KOPT-K1 (cell line): Measurements from ENCODE around the gene HBA1.
"Not testable (repeated sequence)": the region's sequence is repeated elsewhere in the genome, so short reads cannot be mapped to it uniquely, and the experiment has no call there.

Experiments used
- H3K27ac ChIP-seq: fragments of 200-600 bp; sonication (generic); 2 replicates; pipeline ENCODE4 v1.5.1; 2016; ENCODE audit warnings: antibody characterized with exemption, mild to moderate bottlenecking, low read depth, low read length; ENCODE audit not compliant: poor library complexity, severe bottlenecking
- H3K36me3 ChIP-seq: fragments of 200-600 bp; sonication (generic); 2 replicates; pipeline ENCODE4 v1.5.1; 2017; ENCODE audit warnings: antibody characterized with exemption, mild to moderate bottlenecking, low read length, moderate library complexity; ENCODE audit not compliant: insufficient read depth
- H3K9me3 ChIP-seq: fragments of 200-600 bp; sonication (generic); 2 replicates; pipeline ENCODE4 v1.5.1; 2017; ENCODE audit warnings: antibody characterized with exemption, low read length, mild to moderate bottlenecking; ENCODE audit not compliant: insufficient read depth, poor library complexity, severe bottlenecking

Gene HBA1

DNA sequence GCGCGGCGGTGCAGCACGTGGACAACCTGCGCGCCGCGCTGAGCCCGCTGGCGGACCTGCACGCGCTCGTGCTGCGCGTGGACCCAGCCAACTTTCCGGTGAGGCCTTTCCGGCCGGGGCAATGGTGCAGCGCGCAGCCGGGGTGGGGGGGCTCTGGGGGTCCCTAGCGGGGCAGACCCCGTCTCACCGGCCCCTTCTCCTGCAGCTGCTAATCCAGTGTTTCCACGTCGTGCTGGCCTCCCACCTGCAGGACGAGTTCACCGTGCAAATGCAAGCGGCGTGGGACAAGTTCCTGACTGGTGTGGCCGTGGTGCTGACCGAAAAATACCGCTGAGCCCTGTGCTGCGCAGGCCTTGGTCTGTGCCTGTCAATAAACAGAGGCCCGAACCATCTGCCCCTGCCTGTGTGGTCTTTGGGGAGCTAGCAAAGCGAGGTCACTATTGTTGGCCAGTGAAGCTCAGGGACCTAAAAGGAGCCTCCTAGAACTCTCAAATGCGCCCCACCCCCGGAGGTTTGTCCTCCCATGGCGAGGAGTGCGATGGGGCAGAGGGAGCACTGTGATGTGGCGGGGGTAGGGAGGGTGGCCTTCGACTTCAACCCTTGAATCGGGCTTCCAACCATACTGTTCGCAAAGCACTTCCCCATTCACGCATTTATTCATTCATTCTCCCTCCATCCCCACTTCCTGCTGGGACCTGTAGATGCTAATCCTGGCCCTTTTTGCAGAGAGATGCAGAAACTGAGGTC, 9.9 kb upstream of the HBA1 start:
- no peak overlapping the region for H3K27ac ChIP-seq
- no peaks in the 10 kb centered on the region for H3K9me3 ChIP-seq

DNA sequence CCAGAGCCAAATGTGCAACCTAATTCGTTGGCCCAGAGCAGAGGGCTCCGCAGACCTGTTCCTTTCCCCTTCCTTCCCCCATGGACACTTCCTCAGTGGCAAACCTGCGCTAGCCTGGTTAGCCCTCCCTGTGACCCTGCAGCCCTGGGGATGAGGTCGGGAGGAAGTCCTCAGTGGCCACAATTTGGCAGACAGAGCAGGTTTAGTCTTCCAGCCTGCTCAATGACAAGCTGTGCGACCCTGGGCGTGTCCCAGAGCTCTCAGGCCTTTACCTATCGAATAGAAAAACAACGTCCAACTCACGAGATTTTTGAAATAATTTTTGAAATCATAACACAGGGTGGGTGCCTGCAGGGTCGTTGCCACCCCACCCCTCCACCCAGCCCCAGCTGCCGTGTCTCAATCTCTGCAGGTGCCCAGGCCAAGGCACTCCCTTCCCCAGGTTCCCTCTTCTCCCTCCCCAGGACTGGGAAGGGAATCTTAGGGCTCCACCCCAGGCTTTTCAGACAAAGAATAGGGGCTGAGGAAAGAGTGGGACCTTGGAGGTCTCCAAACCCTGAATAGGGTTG, 9.3 kb upstream of the HBA1 start:
- Histone ChIP-seq H3K27ac (no peak overlapping the region), H3K9me3 (no peaks in the 10 kb centered on the region), H3K36me3 (no peaks in the 10 kb centered on the region)

More for the DNA sequence above, 9.9 kb upstream of the HBA1 start:
- no peaks in the 10 kb centered on the region for H3K36me3 ChIP-seq

DNA sequence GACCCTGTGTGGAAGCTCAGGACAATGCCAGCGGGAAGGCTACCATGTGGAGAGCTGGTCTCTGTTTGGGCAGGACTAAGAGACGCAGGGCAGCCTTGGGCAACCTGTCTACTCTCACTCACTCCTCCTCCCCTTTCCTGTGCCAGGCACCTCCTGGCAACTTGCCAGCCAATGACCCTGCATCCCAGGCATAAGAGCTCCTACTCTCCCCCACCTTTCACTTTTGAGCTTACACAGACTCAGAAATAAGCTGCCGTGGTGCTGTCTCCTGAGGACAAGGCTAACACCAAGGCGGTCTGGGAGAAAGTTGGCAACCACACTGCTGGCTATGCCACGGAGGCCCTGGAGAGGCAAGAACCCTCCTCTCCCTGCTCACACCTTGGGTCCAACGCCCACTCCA, 8.1 kb upstream of the HBA1 start:
- no peaks in the 10 kb centered on the region for H3K36me3 ChIP-seq

DNA sequence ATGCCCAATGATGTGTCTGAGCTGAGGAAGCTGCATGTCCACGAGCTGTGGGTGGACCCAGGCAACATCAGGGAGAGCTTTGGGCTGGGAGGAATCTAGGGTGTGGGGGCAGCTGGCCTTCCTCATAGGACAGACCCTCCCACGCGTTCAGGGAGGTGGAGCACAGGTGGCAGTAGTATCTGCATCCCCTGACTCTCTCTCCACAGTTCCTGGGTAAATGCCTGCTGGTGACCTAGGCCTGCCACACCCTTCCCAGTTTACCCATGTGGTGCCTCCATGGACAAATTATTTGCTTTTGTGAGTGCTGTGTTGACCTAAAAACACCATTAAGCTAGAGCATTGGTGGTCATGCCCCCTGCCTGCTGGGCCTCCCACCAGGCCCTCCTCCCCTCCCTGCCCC, 7.5 kb upstream of the HBA1 start:
- Histone ChIP-seq H3K36me3 (no peaks in the 10 kb centered on the region), H3K9me3 (no peaks in the 10 kb centered on the region), H3K27ac (no peak overlapping the region)

More for the DNA sequence above, 8.1 kb upstream of the HBA1 start:
- Histone ChIP-seq H3K9me3 (no peaks in the 10 kb centered on the region), H3K27ac (no peak overlapping the region)

DNA sequence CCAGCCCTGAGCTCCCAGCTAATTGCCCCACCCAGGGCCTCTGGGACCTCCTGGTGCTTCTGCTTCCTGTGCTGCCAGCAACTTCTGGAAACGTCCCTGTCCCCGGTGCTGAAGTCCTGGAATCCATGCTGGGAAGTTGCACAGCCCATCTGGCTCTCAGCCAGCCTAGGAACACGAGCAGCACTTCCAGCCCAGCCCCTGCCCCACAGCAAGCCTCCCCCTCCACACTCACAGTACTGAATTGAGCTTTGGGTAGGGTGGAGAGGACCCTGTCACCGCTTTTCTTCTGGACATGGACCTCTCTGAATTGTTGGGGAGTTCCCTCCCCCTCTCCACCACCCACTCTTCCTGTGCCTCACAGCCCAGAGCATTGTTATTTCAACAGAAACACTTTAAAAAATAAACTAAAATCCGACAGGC, 6.4 kb upstream of the HBA1 start:
- H3K36me3 ChIP-seq, H3K27ac ChIP-seq, H3K9me3 ChIP-seq: not testable (repeated sequence)

DNA sequence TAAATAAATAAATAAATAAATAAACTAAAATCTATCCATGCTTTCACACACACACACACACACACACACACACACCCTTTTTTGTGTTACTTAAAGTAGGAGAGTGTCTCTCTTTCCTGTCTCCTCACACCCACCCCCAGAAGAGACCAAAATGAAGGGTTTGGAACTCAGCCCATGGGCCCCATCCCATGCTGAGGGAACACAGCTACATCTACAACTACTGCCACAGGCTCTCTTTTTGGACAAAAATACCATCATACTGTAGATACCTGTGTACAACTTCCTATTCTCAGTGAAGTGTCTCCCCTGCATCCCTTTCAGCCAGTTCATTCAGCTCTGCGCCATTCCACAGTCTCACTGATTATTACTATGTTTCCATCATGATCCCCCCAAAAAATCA, 5.7 kb upstream of the HBA1 start:
- Histone ChIP-seq H3K9me3 (no peaks in the 10 kb centered on the region), H3K36me3 (no peaks in the 10 kb centered on the region), H3K27ac (no peak overlapping the region)

DNA sequence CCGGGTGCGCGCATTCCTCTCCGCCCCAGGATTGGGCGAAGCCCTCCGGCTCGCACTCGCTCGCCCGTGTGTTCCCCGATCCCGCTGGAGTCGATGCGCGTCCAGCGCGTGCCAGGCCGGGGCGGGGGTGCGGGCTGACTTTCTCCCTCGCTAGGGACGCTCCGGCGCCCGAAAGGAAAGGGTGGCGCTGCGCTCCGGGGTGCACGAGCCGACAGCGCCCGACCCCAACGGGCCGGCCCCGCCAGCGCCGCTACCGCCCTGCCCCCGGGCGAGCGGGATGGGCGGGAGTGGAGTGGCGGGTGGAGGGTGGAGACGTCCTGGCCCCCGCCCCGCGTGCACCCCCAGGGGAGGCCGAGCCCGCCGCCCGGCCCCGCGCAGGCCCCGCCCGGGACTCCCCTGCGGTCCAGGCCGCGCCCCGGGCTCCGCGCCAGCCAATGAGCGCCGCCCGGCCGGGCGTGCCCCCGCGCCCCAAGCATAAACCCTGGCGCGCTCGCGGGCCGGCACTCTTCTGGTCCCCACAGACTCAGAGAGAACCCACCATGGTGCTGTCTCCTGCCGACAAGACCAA, 4.0 kb upstream of the HBA1 start, which contains the start of gene HBA2:
Gene HBA2, plus strand, starts transcription at position 503 of the 568 bp plus-strand sequence. Its CDS starts 37 bp downstream, at position 540.
- H3K27ac ChIP-seq, H3K36me3 ChIP-seq, H3K9me3 ChIP-seq: not testable (repeated sequence)

DNA sequence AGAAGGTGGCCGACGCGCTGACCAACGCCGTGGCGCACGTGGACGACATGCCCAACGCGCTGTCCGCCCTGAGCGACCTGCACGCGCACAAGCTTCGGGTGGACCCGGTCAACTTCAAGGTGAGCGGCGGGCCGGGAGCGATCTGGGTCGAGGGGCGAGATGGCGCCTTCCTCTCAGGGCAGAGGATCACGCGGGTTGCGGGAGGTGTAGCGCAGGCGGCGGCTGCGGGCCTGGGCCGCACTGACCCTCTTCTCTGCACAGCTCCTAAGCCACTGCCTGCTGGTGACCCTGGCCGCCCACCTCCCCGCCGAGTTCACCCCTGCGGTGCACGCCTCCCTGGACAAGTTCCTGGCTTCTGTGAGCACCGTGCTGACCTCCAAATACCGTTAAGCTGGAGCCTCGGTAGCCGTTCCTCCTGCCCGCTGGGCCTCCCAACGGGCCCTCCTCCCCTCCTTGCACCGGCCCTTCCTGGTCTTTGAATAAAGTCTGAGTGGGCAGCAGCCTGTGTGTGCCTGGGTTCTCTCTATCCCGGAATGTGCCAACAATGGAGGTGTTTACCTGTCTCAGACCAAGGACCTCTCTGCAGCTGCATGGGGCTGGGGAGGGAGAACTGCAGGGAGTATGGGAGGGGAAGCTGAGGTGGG, 3.1 kb upstream of the HBA1 start:
- not testable (repeated sequence) for H3K9me3 ChIP-seq, H3K27ac ChIP-seq, H3K36me3 ChIP-seq

DNA sequence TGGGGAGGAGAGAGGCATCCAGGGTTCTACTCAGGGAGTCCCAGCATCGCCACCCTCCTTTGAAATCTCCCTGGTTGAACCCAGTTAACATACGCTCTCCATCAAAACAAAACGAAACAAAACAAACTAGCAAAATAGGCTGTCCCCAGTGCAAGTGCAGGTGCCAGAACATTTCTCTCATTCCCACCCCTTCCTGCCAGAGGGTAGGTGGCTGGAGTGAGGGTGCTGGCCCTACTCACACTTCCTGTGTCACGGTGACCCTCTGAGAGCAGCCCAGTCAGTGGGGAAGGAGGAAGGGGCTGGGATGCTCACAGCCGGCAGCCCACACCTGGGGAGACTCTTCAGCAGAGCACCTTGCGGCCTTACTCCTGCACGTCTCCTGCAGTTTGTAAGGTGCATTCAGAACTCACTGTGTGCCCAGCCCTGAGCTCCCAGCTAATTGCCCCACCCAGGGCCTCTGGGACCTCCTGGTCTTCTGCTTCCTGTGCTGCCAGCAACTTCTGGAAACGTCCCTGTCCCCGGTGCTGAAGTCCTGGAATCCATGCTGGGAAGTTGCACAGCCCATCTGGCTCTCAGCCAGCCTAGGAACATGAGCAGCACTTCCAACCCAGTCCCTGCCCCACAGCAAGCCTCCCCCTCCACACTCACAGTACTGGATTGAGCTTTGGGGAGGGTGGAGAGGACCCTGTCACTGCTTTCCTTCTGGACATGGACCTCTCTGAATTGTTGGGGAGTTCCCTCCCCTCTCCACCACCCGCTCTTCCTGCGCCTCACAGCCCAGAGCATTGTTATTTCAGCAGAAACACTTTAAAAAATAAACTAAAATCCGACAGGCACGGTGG, 2.3 kb upstream of the HBA1 start:
- H3K27ac ChIP-seq = not testable (repeated sequence)

DNA sequence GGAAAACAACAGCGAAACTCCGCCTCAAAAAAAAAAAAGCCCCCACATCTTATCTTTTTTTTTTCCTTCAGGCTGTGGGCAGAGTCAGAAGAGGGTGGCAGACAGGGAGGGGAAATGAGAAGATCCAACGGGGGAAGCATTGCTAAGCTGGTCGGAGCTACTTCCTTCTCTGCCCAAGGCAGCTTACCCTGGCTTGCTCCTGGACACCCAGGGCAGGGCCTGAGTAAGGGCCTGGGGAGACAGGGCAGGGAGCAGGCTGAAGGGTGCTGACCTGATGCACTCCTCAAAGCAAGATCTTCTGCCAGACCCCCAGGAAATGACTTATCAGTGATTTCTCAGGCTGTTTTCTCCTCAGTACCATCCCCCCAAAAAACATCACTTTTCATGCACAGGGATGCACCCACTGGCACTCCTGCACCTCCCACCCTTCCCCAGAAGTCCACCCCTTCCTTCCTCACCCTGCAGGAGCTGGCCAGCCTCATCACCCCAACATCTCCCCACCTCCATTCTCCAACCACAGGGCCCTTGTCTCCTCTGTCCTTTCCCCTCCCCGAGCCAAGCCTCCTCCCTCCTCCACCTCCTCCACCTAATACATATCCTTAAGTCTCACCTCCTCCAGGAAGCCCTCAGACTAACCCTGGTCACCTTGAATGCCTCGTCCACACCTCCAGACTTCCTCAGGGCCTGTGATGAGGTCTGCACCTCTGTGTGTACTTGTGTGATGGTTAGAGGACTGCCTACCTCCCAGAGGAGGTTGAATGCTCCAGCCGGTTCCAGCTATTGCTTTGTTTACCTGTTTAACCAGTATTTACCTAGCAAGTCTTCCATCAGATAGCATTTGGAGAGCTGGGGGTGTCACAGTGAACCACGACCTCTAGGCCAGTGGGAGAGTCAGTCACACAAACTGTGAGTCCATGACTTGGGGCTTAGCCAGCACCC, 1.2 kb upstream of the HBA1 start:
- no peaks in the 10 kb centered on the region for H3K36me3 ChIP-seq
- no peak overlapping the region for H3K27ac ChIP-seq
- H3K9me3 ChIP-seq = no peaks in the 10 kb centered on the region

More for the DNA sequence above, 2.3 kb upstream of the HBA1 start:
- not testable (repeated sequence) for H3K9me3 ChIP-seq, H3K36me3 ChIP-seq

DNA sequence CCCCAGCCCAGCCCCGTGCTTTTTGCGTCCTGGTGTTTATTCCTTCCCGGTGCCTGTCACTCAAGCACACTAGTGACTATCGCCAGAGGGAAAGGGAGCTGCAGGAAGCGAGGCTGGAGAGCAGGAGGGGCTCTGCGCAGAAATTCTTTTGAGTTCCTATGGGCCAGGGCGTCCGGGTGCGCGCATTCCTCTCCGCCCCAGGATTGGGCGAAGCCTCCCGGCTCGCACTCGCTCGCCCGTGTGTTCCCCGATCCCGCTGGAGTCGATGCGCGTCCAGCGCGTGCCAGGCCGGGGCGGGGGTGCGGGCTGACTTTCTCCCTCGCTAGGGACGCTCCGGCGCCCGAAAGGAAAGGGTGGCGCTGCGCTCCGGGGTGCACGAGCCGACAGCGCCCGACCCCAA, 474 bp upstream of the HBA1 start:
- not testable (repeated sequence) for H3K27ac ChIP-seq

DNA sequence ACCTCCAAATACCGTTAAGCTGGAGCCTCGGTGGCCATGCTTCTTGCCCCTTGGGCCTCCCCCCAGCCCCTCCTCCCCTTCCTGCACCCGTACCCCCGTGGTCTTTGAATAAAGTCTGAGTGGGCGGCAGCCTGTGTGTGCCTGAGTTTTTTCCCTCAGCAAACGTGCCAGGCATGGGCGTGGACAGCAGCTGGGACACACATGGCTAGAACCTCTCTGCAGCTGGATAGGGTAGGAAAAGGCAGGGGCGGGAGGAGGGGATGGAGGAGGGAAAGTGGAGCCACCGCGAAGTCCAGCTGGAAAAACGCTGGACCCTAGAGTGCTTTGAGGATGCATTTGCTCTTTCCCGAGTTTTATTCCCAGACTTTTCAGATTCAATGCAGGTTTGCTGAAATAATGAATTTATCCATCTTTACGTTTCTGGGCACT, 928 bp downstream of the HBA1 start:
- no peaks in the 10 kb centered on the region for H3K9me3 ChIP-seq
- H3K27ac ChIP-seq = no peak overlapping the region
- H3K36me3 ChIP-seq = no peaks in the 10 kb centered on the region

More for the DNA sequence above, 474 bp upstream of the HBA1 start:
- not testable (repeated sequence) for H3K36me3 ChIP-seq, H3K9me3 ChIP-seq

DNA sequence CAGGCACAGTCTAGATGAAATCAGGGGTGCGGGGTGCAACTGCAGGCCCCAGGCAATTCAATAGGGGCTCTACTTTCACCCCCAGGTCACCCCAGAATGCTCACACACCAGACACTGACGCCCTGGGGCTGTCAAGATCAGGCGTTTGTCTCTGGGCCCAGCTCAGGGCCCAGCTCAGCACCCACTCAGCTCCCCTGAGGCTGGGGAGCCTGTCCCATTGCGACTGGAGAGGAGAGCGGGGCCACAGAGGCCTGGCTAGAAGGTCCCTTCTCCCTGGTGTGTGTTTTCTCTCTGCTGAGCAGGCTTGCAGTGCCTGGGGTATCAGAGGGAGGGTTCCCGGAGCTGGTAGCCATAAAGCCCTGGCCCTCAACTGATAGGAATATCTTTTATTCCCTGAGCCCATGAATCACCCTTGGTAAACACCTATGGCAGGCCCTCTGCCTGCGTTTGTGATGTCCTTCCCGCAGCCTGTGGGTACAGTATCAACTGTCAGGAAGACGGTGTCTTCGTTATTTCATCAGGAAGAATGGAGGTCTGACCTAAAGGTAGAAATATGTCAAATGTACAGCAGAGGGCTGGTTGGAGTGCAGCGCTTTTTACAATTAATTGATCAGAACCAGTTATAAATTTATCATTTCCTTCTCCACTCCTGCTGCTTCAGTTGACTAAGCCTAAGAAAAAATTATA, 1.6 kb downstream of the HBA1 start:
- H3K36me3 ChIP-seq = peaks cover 5% of the 10 kb centered on the region; the same call in 1 of the 2 replicates
- no peak overlapping the region for H3K27ac ChIP-seq
- no peaks in the 10 kb centered on the region for H3K9me3 ChIP-seq
